Activated naive CD4-positive, alpha-beta T cell (primary cell): ENCODE measurements around the gene CDKL1.
"Not testable (repeated sequence)": the region's sequence is repeated elsewhere in the genome, so short reads cannot be mapped to it uniquely, and the experiment has no call there.

Experiments
- DNase-seq, 4 experiments: peaks; one replicate each; lab custom pipeline; 2025; lab: John Stamatoyannopoulos, UW

Gene CDKL1

DNA sequence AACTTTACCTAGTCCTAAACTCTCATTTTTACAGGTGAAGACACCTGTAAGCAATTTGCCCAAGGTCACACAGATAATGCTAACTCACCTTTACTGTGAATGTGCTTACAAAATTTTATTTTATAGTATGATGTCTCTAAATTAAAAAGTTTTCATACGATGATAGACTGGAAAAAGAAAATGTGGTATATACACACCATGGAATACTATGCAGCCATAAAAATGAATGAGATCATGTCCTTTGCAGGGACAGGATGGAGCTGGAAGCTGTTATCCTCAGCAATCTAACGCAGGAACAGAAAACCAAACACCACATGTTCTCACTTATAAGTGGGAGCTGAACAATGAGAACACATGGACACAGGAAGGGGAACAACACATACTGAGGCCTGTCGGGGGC lies 40.4 kb downstream of the CDKL1 start:
- DNase-seq = not testable (repeated sequence)

DNA sequence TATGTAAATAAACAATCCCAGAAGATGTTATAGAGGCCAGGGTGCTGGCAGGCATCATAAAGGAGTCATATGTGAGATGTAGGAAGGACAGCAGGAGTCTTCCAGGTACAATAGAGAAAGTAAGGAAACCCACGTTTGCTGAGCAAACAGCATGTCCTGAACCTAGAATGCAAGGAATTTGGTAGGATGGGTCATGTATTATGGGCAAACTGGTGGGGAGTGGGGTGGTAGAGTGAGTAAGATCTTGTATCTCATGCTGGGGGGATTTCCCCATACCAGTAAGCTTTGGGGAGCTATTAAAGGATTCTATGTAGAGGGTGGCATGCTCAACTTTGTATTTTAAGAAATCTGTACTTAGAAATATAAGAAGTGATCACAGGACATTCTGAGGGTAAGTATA lies 41.0 kb downstream of the CDKL1 start:
- DNase-seq = no peak

DNA sequence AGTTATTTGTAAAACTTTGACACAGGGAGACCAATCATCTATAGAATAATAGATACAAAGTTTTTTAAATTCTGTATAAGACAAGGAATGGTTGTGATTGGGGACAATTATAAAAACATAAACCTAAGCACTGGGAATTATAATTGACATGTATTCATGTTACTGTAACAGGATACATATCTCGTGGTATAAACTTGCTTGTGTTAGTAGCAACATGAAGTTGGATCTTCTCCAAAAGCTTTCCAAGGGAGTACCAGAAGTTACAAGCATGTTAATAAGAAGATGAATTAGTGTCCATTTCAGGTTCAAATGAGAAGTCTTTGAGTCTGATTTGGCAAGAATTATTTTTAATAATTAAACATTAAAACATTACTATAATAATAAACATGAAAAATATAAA lies 42.2 kb downstream of the CDKL1 start:
- no peak for DNase-seq

DNA sequence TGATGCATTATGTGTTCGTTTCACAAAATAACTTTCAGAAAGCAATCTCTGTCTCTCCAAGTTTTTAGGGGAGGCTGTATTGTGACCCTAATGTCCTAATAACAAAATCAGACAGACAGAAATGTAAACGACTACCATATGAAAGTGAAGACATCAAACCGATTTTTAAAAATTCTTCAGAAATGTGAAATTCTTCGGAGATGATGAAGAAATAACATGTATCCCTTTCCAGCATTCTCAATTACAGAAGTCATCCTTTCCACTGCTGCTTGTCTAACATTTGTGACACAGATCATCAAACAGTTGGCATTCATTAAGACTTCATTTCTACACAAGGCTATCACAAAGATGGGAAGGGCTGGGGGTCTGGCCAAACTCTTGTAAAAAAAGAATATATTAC lies 43.6 kb downstream of the CDKL1 start:
- DNase-seq = no peak

DNA sequence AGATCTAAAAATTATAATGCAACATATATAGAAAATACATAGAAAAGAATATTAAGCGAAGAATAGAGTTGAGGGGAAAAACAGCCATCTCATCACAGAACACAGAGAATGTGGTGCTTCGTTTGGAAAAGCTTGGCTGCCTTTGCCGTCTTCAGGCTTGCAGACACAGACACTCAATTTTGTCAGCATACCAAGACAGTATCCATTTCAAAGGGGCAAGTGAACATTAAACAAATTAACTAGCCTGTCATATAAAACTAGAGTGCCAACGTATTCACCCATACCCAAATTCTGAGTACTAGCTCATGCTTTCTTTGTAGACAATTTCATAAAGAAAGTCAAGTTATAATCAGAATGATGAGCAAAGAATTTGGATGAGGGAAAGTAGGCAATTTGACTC lies 44.1 kb downstream of the CDKL1 start:
- DNase-seq = no peak

DNA sequence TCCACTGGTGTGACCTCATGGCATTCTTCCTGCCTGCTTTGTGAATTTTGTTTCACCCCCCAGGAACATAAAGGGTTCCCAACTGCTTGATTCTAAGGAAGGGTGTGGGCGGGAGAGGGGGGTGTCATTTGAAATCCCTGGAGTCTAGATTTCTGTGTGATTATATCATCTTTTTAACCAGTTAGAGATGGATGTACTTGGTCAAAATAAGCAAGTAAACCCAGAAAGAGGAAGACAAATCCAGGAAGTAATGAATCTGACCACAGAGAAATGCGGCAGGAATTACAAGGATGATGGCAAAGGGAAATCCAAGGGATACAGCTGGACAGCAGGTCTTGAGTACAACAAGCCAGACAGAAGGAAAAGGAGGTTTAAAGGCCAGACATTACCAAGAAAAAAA lies 45.7 kb downstream of the CDKL1 start:
- DNase-seq = no peak

DNA sequence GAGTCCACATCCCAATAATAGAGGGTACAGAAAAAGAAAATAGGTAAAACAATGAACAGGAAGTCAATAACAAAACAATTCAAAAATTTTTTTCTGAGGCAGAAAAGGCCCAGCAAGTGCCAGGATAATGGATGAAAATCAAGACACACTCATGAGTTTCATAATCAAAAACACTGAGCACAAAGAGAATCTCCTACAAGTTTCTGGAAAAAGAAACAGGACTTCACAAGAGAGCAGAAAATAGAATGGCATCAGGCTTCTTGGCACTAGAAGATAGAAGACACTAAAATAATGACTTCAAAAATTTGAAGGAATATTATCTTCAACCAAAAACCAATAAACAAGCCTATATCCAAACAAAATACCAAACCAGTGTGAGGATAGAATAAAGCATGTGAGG lies 47.7 kb downstream of the CDKL1 start:
- no peak for DNase-seq

DNA sequence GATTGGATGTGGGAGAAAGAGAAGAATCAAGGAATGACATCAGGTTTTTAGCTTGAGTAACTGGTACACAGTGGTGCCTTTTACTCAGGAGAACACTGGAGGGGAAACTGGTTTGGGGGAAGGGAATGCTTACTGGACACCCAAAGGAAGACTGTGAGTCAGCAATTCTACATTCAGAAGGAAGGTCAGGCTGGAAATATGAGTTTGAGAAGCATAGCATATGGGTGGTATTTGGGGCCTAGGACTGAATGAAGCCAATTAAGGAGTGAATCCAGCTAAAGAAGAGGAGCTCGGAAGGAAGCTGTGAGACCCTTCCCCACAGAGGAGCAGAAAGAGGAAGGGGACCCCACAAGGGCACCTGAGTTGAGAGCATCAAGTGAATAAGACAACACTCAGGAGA lies 49.2 kb downstream of the CDKL1 start:
- no peak for DNase-seq

DNA sequence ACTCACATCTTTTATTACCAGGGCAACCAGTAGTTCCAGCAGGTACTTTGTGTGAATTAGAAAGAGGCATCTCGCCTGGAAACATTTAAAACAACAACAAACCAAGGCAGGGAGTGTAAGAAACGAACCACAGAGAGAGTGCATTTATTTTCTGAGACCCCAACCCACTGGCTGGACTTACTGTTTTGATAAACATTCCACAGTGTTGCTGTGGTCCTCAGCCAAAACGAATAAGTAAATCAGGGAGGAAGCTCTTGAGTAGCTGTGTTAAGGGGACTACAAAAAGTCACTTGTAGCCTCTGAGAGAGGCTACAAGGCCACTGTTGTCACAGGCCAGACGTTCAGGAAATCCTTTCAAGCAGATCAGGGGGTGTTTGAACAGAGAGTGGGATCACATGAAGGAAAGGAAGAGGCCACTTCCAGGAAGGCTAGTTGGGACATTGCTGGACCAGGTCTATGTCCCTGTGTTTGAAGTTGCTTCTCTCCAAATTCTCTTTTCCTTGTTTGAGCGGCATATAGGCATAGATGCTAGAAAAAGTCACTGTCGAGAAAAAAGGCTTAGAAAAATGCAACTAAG lies 50.7 kb downstream of the CDKL1 start:
- DNase-seq = no peak

DNA sequence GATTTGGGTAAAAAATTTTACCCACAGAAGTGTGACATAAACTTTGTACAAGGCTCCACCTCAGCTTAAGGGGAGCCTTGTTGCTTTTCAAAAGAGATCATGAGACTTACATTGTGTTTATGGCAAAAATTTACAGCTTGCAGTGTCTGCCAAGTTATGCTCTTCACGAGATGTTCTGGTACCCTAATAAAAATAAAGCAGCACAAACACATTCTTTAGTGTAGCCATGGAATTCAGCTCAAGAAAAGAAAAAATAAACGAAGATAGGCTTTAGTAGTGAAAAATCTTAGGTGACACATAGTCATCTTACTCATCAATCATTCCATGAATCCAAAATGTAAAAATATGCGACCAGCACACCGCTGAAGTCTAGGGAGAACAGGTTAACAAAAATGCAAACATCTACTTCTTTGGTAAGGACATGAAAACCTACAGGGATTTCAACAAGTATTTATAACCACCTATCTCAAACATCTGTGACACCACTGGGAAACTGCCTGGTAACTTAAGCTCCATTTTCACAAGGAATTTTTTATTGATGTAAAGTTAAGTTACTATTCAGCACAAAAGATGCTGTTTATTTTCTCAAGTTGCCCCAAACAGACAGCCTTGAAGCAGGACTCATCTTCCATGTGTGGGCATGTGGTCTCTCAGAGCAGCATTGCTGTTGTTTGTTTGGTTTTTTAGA lies 51.7 kb downstream of the CDKL1 start:
- DNase-seq = no peak

DNA sequence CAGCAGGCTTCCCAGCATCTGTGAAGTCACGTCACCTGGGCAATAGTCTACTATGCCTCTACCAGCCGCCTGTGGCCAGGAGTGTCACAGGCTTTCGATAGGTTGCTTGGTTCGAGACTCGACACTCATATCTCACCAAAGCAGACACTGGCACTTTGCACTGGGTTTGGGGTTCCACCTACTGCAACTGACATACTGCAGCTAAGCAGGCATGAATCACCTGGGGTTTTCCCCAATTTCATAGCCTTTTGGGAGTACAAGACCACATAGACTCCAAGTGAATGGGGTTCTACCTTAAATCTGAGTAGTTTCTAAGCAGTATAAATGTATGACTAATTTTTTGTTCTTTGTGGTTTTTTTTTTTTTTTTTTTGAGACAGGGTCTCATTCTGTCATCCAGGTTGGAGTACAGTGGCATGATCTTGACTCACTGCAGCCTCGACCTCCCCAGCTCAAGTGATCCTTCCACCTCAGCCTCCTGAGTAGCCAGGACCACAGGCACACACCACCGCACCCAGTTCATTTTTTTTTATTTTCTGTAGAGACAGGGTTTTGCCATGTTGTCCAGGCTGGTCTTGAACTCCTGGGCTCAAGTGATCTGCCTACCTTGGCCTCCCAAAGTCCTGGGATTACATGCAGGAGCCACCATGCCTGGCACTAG lies 52.4 kb downstream of the CDKL1 start:
- DNase-seq = peak in 1 of 4 experiments; percentile 30

DNA sequence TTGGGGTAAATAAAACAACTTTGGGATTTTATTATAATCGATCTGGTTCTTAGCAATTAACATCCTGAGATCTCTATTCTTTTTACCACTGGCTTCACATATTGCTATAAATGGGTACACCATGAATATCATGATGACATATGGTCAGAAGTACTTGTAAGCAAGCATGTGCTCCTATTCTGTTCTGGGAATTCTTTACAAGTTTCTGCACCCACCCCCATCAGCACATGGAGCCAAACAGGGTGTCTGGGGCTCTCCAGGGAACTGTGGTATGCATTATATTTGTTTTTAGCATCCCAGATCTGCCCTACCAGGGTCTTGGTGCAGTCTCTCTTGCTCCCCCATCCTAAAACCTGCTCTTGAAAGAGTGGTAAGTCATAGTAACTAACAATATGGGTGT lies 53.2 kb downstream of the CDKL1 start:
- no peak for DNase-seq

DNA sequence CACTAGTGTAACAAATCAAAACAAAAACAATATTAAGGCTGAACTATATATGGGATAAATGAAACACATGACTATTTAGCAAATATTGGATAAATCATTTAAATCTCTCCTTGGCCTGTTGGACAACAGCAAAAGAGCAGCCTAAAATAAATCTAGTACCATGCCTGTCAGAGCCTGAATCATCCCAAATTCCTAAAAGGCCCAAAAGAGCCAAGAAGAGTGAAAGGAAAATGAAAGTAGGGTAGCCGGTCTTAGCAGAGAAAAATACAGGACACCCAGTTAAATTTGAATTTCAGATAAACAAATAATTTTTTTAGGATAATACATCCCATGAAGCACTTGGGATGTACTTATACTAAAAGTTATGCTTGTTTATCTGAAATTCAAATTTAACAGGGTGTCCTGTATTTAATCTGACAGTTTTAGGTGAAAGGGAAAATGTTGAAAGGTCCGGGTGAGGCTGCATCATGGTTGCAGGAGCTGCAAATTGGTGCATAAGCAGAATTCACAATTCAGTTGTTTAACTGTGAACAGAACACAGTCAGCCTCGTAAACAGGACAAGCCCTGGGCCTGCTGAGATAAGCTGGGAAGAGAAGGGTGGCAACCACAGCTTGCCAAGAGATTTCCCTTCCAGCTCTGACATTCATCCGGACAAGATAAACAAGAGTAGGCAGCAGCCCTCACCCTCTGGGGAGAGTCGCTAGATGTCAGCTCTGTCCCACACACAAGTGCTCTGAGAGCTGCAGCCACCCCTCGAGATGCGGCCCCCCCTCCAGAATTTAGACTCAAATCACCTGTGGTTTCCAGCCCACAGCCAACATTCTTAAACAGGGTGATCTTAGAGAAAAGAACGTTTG lies 54.2 kb downstream of the CDKL1 start:
- peak in 2 of 4 experiments; percentile 13 to 32 for DNase-seq

DNA sequence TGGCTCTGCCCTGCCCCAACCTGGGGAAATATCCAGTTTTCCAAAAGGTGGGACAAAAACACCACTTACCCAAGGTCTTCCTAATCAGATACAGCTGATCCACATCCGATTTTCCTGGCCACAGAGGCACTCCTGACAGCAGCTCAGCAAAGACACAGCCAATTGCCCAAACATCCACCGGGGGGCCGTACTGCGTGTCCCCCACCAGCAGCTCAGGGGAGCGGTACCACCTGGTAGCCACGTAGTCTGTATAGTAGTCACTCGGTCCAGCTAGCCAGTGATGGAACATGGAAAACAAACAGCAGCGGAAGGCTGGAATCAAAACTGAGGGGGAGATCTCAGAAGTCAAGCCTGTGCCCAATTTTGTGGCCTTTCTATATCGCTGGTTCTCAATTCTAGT lies 55.7 kb downstream of the CDKL1 start:
- DNase-seq = no peak

DNA sequence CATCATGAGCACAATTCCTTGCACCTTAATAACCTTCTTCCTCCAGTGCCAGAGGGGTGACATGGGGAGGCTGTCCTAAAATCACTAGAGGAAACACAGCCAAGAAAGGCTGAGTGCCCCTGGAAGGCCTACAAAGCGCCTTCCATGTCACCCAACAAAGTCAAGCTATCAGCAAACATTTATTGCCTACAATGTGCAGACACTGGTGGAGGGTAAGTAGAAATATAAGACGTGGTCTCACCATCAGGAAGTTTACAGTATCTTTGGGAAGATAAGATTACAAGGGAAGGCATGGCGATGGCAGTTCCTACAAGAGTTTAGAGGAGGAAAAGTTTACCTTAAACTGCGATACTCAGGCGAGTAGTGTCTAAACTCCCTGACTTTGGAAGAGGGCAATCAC lies 56.6 kb downstream of the CDKL1 start:
- DNase-seq = no peak

DNA sequence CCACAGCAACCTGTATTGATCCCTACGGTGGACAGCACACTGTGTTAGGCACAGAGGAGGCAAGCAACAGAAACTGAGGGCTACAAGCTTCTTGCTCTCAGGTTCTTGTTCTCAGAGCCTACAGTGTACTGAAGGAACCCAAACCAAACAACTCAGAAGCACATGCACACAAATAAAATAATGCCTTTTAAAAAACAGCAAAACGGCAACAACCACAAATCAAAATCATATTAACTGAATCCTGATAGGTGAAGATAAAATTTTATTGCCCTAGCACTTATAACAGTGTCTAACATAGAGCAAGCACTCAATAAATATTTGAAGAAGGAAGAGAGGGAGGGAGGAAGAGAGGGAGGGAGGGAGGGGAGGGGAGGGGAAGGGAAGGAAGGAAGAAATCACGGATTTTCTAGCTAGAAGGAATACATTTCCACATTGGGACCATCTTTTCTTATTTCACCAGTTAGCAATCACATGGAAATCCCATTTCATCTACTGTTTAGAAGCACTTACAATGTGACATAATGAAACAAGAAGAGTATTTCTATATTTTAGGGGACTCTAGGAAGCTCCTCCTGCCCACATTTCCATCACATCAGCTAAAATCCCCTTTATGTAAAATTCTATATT lies 57.4 kb downstream of the CDKL1 start:
- no peak for DNase-seq

DNA sequence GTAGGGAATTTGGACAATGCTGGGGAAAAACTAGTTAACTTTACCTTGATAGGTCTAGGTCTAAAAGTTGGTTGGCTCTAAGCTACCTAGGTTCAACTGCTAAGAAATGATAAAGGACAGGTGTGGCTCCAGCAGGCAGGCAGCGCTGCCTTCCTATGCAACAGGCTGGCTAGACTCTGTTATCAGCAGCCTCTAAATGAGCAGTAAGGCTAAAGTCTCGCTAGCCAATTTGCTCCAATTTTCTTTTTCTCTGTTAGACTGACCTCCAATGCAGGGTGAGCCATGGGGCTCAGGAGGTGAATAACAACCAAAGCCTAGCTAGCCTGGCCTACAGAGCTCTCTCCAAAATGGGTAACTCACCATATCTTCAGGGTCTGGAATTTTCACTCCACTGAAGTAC lies 58.1 kb downstream of the CDKL1 start:
- no peak for DNase-seq

DNA sequence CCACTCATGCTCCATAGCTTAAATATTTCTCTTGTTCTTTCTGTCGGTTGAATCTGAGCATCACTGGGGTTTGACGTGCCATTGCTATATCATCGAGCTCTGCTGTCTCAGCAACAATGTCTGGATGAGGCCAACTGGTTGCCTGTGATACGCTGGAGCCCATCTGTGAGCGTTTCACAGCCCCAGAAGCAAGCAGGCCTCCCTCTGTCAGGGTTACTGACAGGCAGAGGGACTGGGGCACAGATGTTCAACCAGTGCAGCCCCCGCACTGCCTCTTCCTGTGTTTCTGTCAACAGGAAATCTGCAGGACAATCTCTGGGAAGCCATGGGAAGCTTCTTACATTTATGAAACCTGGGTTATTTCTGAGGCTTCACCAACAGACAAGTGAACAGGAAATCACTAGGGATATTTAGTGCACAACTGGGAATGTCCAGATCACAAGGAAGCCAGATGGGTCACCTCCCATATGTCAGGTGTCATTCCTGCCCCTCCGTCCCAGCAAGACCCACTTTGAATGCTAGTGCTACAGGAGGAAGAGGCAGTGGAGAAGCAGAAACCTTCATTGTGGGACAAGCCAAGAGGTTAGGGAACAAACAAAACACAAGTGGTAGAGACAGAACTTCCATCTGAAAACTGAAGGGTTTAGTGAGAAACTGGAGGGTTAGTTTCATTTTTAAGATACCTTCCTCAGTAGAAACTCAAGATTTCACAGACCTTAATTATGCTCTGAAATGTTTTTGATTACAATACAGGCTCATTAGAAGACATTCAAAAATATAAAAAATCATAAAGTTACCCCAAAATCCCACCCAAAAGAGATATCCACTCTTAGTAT lies 60.5 kb downstream of the CDKL1 start:
- DNase-seq = no peak

DNA sequence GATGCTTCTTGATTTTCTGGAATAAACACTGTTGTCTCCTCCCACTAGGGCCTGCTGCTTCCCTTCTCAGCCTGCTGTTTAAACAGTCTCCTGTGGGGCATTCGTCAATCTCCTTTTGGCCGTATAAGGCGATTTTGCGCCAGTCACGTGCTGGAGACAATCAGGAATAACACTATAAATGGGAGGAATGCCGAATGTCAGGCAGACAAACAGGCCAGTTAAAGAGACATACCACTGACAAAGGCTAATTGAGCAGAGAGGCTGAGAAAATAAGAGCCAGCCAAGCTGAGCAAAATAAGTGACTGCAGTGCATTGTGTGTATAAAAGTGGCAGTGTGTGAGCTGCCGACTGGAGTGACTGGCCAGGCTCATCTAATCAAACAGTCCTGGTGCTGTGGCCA lies 61.3 kb downstream of the CDKL1 start:
- DNase-seq = no peak

DNA sequence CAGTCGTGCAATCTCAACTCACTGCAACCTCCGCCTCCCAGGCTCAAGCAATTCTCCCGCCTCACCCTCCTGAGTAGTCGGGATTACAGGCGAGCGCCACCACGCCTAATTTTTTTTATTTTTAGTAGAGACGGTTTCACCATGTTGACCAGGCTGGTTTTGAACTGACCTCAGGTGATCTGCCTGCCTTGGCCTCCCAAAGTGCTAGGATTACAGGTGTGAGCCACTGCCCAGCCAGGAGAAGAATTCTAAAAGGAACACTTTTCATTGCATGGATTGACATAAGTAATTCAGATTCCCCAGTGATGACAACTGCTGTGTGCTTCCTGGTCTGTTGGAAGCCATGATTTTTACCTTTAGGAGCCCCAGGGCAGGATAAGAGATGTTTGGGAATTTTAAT lies 62.5 kb downstream of the CDKL1 start:
- no peak for DNase-seq

DNA sequence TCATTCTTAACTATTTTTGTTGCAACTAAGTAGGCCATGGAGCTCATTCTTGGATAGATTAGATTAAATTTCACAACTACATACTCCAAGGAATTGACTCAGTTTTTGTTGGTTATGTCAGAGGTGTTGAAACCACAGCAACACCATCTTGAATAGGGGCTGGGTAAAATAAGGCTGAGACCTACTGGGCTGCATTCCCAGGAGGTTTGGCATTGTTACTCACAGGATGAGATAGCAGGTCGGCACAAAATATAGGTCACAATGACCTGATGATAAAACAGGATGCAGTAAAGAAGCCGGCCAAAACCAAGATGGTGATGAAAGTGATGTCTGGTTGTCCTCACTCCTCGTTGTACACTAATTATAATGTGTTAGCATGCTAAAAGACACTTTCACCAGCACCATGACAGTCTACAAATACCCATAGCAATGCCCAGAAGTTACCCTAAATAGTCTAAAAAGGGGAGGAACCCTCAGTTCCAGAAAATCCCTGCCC lies 63.6 kb downstream of the CDKL1 start:
- no peak for DNase-seq
